Right renal pelvis (tissue), 4 donors: ENCODE data around the gene PARD3. TPM values are rescaled to one million over a fixed set of nuclear protein-coding genes. Genes with fewer than 3 reads are reported as not detected.
"Not testable (repeated sequence)": the region's sequence is repeated elsewhere in the genome, so short reads cannot be mapped to it uniquely, and the experiment has no call there.

Experiments
- DNase-seq, 4 donors: peaks; one replicate each; pipeline ENCODE4 v3.0.0-alpha.2; 2013; ENCODE audit warnings: low read depth in 4 of 4, low spot score in 3 of 4, missing footprints in 1 of 4
- polyA plus RNA-seq, 4 donors: library from polyadenylated mRNA; unstranded; fragments of 120-200 nt; gene quantifications; one replicate each; pipeline ENCODE4 v1.2.1, GENCODE V29; 2013; ENCODE audit not compliant: insufficient read length in 4 of 4

Gene PARD3
- polyA plus RNA-seq = 10 to 100 TPM; 62.1 to 76.2 (median 71.3) TPM

DNA sequence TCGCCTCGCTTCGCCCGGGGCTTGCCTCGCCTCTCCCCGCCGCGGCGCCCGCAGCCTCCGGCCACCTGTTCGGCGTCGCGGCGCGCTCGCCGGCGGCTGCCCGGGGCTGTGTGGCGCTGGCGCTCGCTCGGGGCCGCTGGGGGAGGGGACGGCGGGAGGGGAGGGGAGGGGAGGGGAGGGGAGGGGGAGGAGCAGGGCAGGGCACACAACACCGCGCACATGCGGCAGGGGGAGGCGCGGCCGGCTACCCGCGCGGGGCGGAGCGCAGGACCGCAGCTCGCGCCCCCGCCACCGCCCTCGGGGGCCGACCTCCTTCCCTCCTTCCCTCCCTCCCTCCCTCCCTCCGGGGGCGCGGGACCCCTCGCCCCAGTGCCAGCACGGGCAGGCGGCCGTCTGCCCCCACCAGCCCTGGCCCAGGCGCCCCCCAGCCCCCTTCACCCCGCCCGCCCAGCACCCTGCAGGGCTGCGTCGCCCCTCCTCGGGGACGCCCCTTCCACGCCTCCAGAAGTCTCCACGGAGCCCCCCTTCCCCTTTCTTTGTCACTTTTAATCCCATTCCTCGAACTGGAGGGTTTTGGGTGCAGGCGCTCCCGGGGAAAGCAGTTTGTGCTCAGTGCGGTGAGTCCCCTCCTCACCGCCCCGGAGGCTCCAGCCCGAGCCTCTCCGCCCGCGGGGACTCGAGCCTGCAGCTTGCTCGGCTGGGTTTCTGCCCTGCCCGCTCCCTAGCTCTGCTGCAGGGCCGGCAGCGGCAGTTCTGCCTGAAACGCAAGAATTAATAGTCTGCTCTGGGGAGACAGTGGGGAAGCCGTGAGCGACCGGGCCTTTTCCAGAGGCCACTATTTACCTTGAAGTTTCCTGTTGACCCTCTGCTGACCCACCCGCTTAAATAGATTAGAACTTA, at the start of gene PARD3:
Gene PARD3 (minus strand): TSS at position 112 of the 900 bp plus-strand sequence. CDS start 301 bp downstream, outside the sequence.
- DNase-seq = peak in 3 of 4 donors; percentile 55 to 58 (median 57)

DNA sequence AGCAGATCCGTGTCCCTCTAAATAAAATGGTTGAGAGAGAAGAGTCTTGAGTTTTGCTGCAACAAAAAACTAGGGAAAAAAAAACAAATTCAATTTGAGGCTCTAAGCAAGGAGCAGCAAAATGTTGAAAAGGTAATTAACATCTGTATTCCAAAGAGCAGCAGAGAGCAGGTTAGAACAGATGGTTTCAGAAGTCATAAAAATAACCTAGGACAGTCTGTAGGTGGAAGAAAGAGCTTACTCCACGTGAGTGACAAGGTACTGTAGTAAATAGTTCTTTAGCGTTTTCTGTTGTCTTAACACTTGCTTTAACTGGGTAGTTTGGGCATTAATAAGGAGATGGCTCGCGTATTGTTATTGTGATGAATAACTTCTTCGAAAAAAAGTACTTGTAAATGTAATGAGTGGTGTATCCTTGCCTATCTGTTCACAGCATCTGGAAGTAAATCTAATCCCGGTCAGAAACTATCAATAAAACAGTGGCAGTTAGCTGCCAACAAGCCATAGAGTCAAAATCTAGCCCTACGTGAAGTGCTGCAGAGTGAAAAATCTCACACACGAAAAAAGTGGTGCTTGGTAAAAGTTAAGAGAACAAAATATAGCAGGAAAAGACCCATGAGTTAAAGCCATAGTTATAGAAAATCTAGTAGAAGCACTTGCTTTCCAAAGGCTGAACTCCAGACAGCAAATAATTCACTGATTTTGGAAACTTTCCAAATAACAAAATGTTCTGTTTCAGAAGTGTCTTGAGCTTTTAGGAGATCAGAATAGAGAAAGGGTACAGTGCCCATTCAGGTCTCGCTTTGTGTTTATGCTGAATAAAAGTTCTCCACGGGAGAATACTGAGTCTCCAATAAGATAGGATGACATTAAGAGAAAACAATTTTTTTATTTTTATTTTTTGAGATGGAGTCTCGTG, 49.3 kb upstream of the PARD3 start:
- DNase-seq = no peak

DNA sequence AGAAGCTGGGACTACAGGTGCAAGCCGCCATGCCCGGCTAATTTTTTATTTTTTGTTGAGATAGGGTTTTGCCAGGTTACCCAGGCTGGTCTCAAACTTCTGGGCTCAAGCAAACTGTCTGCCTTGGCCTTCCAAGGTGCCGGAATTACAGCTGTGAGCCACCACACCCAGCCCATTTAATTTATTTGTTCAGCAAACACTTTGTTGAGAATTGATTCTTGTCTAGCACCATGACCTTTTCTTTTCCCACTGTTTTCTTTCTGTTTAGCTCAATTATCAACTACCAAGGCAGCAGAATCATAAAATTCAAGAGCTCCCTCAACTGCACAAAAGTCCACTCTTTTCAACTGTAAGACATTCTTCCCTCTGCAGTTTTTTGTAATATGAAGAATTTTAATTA, 47.8 kb upstream of the PARD3 start:
- DNase-seq = no peak

DNA sequence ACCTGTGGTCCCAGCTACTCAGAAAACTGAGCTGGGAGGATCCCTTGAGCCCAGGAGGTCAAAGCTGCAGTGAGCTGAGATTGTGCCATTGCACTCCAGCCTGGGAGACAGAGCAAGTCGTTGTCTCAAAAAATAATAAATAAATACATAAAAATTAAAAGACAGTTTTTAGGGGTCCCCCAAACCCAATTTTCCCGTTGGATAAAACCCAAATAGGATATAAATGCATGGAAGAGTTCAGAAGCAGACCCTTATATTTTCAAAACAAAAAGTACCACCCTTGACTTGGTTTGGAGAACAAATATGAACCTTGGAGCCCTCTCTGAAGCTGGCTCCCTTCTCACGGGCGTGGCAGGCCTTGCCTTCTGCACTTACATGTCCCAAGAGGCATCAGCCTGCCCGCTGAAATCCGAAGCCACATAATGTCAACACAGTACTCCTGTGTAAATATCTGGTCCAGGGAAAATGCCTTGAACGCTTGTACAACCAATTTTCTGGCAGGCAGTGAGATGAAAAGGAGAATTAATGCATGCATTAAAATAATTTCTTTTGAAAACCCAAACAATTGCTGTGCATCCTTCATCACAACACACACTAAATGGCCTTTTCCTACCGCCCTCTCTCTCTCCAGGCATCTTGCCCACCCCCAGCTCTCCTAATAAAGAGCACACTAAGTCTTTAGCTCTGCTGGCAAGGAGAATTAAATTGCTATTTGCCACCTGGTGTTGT, 46.4 kb upstream of the PARD3 start:
- no peak for DNase-seq

DNA sequence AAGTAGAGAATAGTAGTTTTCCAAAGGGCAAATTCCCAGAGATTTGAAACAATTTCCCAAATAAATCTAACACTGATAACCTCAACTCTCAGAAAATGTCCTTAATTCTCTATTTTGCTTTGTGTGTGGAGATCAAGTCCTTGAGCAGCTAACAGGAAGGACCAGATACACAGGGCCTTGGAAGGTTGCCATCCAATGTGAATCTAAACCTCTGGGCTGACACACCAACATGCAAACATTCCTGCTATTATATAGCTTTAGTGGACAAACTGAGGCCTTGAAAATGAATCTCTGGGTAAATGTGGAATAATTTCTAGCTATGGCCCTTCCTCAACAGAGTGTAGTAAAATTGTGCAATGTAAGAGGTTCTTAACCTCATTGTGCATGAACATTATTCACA, 44.1 kb upstream of the PARD3 start:
- DNase-seq = no peak

DNA sequence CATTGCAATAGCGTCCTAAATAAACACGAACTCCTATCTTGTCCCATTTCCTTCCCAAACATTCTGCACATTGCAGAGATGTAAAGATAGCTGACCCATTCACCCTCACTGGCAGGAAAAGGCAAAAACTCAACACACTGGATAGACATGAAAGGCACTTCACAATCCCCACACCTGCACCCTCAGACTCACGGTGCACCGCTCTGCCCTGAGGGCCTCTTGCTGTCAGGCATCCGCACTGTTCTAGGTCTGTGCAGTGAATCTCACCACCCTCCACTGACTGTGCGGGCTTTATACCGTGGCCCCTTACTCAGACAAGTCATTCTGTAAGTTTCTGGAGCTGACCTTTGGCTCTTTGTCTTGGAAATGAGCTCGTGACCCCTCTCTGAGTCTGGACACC, 42.9 kb upstream of the PARD3 start:
- DNase-seq = no peak

DNA sequence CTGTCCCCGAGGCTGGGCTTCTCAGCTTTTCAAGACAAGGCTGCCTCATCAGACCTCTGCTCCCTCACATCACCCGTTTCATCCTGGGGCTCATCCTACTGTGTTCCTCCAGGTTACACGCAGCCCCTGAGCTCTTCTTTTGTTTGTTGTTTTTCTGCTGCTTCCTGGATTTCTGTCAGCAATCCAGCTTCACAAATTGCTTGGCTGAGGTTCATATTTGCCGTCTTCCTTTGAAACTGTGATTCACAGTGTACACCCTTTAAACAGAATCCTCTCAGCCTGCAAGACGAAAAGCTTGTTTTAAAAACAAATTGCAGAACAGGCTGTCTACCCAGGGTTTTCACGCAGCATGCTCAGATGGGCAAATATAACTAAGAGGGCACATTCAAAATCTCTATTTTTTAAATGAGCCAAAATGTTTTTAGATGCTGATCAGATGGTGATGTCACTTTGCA, 39.1 kb upstream of the PARD3 start:
- no peak for DNase-seq

DNA sequence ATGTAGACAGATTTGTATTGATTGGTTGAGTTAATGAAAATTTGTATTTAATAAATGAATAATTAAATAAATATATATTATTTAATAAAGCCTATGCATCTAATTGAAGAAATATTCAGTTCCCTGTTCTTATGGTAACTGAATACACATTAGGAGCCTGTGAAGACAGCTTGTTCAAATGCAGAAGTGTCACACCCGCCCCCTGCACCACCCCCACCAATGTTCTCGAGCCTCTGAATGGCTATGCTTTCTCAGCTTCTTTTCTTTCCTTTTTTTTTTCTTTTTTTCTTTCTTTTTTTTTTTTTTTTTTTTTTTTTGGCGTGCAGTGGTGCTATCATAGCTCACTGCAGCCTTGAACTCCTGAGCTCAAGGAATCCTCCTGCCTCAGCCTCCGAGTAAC, 38.3 kb upstream of the PARD3 start:
- DNase-seq = no peak

DNA sequence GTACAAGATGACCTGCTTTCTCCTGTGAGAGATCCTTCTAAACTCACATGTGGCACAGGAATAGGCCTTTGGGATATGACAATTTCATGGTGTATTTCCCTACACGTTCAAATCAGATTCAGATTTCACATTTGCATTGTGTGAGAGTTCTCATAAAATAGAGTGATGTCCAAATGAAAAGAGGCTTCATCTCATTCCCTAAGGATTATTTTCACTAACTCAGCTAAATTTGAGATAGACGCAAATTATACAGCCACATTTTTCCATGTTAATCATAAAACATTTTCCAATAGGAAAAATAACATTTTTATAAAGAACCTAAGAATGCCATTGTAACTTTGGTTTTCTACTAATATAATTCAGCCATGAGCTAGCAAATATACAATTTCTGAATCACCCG, 35.5 kb upstream of the PARD3 start:
- no peak for DNase-seq

DNA sequence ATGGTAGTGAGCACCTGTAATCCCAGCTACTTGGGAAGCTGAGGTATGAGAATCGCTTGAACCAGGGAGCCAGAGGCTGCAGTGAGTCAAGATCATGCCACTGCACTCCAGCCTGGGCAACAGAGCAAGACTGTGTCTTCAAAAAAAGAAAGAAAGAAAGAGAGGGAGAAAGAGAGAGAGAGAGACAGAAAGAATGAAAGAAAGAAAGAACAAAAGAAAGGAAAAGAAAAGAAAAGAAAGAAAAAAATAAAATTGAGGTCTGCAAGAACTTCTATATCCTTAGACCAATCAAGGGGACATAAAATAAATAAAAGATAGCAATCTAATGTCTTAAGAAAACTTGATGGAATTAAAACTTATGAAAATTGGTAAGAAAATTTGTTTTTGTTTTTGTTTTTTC, 34.9 kb upstream of the PARD3 start:
- no peak for DNase-seq

DNA sequence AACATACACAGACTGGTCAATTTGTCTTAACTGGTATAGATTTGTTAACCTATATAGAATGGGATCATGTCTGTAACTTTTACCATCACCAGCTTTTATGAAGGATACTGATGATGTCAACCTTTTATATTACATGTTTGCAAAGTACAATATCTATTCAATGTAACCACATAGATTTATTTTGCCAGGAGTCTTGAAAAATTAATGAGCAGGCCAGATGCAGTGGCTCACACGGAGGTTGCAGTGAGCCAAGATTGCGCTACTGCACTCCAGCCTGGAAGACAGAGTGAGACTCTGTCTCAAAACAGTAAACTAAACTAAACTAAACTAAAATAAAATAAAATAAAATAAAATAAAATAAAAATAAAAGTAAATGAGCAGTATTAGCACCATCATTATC, 30.0 kb upstream of the PARD3 start:
- DNase-seq = no peak

DNA sequence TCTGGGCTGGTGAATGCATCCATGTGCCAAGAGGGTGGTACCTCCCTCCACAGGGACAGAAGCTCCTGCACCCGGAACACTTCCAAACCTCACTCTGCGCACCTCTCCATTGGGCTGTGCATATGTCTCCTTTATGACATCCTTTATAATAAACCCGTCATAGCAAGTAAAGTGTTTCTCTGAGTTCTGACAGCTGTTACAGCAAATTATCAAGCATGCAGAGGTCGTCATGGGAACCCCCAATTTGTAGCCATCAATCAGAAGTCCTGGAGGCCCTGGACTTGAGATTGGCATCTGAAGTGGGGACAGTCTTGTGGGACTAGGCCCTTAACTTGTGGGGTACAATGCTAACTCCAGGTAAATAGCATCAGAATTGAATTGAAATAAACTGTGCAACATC, 29.4 kb upstream of the PARD3 start:
- no peak for DNase-seq

DNA sequence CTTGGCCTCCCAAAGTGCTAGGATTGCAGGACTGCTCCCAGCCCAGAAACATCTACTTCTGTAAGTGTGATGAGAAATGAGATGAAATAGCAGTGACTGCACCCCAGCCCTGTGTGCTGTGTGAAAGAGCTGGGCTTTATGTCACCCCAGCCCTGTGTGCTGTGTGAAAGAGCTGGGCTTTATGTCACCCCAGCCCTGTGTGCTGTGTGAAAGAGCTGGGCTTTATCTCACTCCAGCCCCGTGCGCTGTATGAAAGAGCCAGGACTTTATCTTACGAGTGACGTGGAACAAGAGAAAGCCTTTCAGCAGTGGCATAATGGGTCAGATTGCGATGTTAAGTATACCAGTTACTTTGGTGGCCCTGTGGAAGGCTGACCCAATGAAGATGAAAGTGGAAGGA, 28.4 kb upstream of the PARD3 start:
- not testable (repeated sequence) for DNase-seq

DNA sequence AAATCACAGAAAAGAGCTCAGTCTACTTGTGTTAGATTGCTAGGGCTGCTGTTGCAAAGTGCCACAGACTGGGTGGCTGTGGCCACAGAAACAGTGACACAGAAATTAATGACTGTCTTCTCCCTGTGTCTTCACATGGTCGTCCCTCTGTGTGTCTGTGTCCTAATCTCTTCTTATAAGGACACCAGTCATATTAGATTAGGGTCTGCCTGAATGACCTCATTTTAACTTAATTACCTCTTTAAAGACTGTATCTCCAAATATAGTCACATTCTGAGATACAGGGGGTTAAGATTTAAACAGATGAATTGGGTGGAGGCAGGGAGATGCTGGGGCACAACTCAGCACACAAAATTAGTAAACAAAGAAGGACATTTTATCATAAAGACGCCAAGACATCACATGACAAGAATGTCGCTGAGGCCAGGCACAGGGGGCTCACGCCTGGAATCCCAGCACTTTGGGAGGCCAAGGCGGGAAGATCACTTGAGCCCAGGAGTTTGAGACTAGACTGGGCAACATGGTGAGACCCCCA, 23.3 kb upstream of the PARD3 start:
- no peak for DNase-seq

DNA sequence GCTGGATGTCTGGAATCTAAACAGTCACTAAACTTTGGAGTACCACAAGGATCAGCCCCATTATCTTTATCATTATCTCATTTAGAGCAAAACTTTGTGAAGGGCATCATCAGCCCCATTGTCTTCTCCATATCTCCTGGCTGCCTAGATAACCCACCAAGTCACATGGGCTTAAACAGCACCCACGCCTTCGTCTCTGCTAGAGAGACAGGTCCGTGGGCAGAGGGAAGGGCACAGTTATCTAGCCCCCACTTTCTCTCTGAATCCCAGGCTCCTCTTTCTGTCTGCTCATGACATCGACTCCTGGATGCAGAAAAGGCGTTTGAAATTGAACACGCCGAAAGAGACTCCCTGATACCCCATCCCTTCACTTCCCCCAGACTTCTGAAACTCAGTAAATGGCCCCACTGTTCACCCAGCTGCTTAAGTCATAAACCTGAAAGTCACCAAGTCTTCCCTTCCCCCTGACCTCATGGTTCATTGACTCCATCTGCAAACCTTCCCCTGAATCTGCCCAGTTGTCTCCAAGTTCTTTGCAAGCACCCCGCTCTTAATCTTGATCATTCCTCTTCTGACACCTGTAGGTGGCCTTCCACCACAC, 20.9 kb upstream of the PARD3 start:
- DNase-seq = peak in 2 of 4 donors; percentile 40 to 46

DNA sequence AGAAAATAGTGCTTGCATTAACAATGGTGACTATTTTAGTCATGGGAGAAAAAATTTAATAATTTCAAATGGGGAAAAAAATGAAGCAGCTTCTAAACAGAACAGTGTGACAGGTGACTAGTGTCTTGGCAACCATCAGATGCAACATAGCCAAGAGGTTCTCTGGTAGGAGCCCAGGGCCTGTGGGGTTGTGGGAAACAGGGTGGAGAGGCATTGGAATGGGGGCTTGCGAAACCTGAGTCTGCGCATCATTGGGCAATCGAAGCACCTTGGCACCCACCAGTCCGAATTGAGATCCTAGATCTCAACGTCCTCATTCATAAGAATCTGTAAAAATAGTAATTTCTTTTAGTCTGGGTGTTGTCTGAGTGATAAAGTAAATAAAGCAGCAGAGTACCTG, 19.2 kb upstream of the PARD3 start:
- no peak for DNase-seq

DNA sequence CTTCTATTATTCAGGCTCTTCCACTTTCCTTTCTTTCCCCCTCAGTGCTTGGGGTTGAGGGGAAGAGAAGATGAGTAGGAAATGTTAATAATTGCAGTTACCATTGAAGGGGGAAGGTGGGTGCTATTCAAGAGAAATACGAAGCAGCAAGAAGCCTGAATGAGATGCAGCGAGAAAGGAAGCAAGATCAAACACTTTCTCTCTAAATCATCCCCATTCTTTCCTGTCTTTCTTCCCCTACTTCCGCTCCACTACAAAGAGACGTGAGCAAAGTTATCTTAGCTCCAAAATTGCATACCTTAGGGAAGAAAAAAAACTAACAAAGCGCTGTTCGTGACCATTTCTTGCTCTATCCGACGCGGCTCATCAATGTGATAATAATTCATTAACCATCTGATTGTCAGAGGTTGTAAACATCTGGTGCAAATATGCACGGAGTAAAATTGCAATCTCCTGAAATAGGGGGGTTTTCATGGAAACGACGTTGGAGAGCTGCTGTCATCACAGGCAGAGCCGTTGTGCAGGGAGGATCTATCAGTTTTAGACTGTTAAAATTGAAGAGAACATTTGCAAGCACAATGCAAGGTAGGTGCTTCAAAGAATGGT, 15.2 kb upstream of the PARD3 start:
- DNase-seq = no peak

DNA sequence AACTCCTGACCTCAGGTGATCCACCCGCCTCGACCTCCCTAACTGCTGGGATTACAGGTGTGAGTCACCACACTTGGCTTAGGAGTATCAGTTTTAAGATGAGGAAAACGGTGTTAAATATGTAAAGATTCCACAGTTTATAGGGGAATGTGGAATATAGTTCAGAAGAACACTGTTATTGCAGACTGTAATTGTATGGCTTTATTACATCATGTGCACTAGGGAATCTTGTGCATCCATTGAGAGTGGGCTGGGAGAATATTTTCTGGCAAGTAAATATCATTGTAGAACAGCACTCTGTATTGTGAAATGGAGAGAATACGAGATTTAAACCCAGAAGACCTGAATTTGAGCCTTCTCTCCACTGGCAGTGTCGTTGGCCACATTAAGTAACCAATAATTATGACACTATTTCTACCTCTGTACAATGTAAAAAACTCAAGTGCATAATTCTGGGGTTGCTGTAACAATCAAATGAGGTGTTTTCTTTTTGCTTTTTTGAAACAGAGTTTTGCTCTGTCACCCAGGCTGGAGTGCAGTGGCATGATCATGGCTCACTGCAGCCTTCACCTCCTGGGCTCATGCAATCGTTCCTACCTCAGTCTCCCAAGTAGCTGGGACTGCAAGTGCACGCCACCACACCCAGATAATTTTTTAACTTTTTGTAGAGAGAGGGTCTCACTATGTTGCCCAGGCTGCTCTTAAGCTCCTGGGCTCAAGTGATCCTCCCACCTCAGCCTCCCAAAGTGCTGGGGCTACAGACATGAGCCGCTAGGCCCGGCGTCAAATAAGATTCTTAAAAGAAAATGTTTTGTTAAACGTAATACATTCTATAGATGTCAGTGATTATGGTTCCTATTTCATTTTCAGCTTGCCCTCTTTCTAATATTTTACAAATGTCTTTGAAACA, 12.0 kb upstream of the PARD3 start:
- no peak for DNase-seq

DNA sequence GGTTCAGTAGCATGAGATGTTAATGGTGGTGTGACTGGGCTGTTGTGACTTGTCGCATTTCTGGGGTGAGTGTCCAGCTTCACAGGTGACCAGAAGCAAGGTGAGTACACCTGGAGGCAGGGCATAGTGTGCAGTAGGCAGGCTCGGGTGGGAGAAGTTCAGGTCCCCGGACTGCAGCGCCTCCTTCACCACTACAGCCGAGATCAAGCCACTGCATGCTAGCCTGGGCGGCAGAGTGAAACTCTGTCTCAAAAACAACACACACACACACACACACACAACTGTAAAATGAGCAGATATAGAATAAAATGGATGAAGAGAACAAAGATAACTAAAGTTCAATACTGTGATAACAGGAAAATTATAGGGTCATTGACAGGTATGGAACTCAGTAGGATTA, 11.1 kb upstream of the PARD3 start:
- no peak for DNase-seq
